OCI-LY7 (cell line): Measurements from ENCODE around the gene OOSP1.

ENCODE experiments used
- EZH2phosphoT487 ChIP-seq: fragments of 200-600 bp; sonication (generic); IDR thresholded peaks from 2 replicates; pipeline ENCODE4 v1.6.1; 2018; ENCODE audit warnings: low read depth, borderline replicate concordance, mild to moderate bottlenecking, mixed run types, antibody characterized with exemption, low read length, moderate library complexity, mixed read lengths
- TF ChIP-seq, protein P1 (sequence below): fragments of 200-600 bp; sonication (generic); conservative IDR thresholded peaks from 2 replicates; pipeline ENCODE4 v1.5.1; 2014; ENCODE audit warnings: mild to moderate bottlenecking, antibody characterized with exemption, low read length, moderate library complexity, mixed read lengths

DNA sequence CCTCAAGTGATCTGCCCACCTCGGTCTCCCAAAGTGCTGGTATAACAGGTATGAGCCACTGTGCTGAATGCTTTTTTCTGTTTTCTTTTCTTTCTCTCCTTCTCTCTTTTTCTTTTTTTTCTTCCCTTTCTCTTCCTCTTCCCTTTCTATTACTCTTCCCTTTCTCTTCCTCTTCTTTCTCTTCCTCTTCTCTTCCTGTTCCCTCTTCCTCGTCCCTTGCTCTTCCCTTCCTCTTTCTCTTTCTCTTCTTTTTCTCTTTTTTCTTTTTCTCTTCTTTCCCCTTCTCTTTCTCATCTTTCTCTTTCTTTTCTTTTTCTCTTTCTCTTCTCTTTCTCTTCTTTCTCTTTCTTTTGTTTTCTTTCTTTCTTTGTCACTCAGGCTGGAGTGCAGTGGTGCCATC lies 1.2 kb downstream of the OOSP1 start:
- TF ChIP-seq EZH2phosphoT487, result no peak
- TF ChIP-seq, protein P1, sequence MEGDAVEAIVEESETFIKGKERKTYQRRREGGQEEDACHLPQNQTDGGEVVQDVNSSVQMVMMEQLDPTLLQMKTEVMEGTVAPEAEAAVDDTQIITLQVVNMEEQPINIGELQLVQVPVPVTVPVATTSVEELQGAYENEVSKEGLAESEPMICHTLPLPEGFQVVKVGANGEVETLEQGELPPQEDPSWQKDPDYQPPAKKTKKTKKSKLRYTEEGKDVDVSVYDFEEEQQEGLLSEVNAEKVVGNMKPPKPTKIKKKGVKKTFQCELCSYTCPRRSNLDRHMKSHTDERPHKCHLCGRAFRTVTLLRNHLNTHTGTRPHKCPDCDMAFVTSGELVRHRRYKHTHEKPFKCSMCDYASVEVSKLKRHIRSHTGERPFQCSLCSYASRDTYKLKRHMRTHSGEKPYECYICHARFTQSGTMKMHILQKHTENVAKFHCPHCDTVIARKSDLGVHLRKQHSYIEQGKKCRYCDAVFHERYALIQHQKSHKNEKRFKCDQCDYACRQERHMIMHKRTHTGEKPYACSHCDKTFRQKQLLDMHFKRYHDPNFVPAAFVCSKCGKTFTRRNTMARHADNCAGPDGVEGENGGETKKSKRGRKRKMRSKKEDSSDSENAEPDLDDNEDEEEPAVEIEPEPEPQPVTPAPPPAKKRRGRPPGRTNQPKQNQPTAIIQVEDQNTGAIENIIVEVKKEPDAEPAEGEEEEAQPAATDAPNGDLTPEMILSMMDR, result no peak
